ENCODE data around the gene ADAM19.

Gene ADAM19

GRCh38 chr5:157543825-157544622 is 31.6 kb downstream of the ADAM19 start:
- no peak for DNase-seq (ENCODE audit: low spot score)

- DNase-seq (ENCODE audit: low spot score) = no peak
These were observed 33.1 kb downstream of the ADAM19 start for GRCh38 chr5:157542282-157543000.

GRCh38 chr5:157541447-157542118 is 34.0 kb downstream of the ADAM19 start:
- no peak for DNase-seq (ENCODE audit: low spot score)

- no peak for DNase-seq (ENCODE audit: low spot score)
These were observed 34.7 kb downstream of the ADAM19 start for GRCh38 chr5:157540707-157541446.

- DNase-seq (ENCODE audit: low spot score) = no peak
These were observed 35.5 kb downstream of the ADAM19 start for GRCh38 chr5:157540124-157540523.

- no peak for DNase-seq (ENCODE audit: low spot score)
These were observed 36.0 kb downstream of the ADAM19 start for GRCh38 chr5:157539503-157540022.

DNA sequence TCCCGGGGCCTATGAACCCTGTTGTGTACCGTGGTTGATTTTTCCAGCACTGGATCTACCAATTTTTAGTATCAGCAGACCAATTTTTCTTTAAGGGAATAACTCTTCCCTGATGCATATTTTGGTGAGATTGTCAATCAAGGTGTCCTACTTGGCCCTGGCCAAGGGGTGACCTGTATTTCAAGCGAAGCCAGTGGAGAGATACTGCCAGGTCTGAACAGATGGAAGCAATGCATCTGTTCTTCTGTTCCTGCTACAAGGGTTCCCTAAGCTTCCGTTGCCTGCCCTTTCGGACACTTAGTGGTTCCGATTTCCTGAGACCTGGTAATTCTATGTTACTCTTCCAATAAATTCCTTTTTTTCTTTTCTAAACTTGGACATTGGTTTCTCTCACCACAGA is 37.3 kb downstream of the ADAM19 start:
- no peak for DNase-seq (ENCODE audit: low spot score)

DNA sequence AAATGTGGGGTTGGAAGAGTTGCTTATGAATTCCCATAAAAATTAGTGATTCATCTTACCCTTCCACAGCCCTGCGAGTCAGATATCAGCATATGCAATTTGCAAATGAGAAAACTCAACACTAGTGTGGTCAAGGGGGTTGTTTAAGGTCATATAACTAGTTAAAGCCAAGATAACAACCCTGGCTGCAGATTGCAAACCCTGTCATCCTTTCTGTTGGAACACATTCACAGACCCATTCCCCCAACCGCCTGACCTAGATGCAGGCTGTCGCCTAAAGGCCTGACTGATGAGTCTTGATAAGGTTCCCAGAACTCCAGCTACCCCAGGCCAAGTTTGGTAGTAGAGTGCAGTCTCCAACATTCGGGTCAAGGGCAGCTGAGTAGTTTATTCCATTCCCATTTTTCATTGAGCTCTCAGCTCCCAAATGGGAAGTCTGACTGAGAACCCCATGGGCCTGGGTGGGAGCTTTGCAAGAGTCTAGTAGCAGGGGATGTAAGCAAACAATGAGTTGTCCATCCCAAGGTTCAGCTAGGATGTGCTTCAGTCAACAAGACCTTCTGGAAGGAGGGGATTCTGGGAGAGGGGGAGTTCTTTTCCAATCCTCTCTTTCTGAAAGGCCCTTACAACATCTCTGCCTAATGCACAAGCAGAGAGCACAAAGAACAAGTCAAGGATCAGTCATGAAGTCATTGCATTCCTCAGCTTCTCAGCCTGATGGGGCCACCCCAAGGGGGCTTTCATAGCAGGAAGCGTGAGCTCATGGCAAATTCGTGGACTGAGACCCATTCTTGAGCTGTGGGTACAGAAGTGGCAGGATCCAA is 40.3 kb downstream of the ADAM19 start:
- no peak for DNase-seq (ENCODE audit: low spot score)

DNA sequence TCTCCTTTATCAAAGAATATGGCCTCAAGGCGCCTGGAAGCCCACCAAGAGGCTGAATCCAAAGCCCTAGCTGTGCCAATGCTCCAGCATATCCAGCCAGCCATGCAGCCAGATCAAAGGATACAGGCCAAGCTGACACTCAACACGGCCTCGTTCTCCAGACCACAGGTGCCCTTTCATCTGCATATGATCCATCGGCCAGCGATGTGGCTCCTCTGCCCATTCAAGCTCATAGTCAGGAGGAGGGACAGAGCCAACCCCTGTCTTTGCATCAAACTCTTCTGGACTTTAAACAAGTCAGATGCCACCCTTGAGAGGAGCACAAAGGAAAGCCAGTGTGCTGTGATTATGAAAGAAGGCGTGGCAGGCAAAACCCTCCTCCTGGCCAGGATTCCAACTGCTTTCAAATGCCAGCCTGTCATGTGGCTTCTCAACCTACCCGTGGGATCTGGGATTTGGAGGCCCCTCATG is 42.5 kb downstream of the ADAM19 start:
- DNase-seq (ENCODE audit: low spot score) = no peak

DNA sequence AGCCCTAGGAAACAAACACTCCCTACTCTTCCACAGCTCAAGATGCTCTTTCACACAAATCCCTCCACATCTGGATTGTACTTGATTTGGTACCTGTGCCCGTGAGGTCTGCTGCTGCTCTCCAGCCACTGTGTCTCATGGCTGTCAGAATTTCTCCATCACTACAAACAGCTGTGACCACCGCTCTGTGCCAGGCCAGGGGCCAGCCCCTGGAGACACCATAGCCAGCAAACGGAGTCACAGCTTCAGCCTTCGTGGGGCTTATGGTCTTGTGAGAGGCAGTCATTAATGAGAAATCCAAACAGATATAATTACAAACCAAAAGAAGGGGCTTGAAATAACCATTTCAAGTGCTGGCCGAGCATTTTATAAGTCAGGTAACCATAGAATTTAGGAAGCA is 43.6 kb downstream of the ADAM19 start:
- no peak for DNase-seq (ENCODE audit: low spot score)

GRCh38 chr5:157530226-157530972 is 45.2 kb downstream of the ADAM19 start:
- DNase-seq (ENCODE audit: low spot score) = no peak

DNA sequence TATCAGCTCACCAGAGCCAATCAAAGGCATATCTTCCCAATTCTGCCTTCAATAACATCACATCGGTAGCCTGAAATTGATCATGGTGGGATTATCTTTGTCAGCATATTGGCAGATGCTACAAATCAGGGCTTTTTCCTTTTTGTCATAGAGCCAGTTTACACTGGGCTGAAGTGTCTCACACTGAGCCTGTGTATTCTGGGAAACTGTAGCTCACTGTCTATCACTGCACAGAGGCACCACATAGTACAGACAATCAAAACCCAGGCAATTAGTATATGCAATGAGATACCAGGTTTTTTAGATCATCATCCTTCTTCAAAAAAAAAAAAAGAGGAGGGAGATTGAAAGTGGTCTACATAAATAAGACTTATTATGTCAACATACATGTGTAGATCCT is 46.6 kb downstream of the ADAM19 start:
- DNase-seq (ENCODE audit: low spot score) = no peak

- no peak for DNase-seq (ENCODE audit: low spot score)
These were observed 47.4 kb downstream of the ADAM19 start for GRCh38 chr5:157528036-157528632.

- DNase-seq (ENCODE audit: low spot score) = no peak
These were observed 50.7 kb downstream of the ADAM19 start for GRCh38 chr5:157524887-157525286.

- no peak for DNase-seq (ENCODE audit: low spot score)
These were observed 51.6 kb downstream of the ADAM19 start for GRCh38 chr5:157523976-157524375.

DNA sequence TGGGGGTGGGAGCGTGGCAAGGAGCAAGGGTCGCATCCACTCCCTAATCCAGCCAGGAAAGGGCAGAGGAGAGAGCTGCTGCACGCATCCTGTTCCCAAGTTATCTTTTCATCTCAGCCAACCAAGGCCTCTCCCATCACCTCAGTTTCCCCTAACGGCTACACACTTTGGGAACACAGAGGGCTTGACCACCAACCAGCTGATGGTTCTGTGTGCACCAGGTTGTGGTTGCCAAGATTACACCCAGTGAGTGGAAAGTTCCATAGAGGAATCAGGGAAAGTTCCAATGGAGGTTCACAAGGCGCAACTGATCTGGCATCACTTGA is 53.9 kb downstream of the ADAM19 start:
- DNase-seq (ENCODE audit: low spot score) = no peak

DNA sequence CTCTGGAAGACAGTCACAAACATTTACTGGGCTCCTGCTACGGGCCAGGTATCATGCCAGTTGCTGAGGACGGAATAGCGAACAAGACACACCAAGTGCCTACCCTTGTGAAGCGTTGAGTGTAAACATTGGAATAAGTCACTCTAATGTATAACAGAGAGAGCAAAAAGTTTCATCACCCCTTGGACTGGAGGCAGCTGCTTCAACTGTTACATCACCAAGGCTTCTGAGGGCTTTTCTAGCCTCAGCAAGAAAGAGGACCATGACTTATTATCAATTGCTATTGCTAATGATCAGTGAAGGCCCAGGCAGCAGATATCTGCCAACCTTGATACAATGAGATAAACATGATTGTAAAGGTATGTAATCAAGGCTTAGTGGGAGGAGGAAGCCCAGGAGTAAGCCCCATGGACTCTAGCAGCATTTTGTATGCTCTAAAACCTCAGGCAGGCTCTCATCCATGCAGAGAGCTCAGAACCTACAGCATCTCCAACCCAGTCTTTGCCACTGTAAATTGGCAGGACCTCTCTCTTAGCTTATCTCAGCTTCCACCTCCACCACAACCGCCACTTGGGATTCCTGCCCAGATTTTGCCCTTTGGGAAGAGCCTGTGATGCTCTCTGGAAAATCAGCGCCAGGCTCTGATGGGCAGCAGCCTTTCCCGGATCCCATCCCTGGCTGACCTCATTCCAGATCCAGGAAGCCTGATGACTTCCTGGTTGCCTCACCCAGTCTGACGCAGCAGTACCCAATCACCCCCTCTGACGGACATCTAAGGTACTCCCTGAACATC is 54.5 kb downstream of the ADAM19 start:
- no peak for DNase-seq (ENCODE audit: low spot score)

- DNase-seq (ENCODE audit: low spot score) = no peak
These were observed 55.9 kb downstream of the ADAM19 start for GRCh38 chr5:157519579-157520253.

DNA sequence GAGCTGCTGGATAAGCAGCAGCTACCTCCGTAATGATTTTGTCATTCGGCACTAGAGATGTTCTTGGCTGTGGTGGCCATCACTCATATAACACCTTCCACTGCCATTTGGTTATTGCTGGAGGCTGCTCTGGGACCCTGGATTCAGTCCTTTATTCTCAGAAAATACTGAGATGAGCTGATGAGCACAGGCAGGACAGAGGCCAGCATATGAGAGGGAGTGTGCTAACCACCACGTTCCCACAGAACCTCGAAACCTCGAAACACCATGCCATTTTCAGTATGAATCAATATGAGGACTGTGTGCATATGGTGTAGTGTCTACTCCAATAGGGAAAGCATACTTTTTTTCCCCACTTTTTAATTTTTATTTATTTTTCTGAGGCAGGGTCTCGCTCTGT is 56.6 kb downstream of the ADAM19 start:
- no peak for DNase-seq (ENCODE audit: low spot score)

Data from globus pallidus (tissue), 1 donor.